RWPE2 (cell line): Measurements from ENCODE around the gene BOC.
A peak's percentile ranks its signal among the peaks of the same experiment; 100 is the strongest.

Experiments
- ATAC-seq: fragments of 200-7000 bp; cut with Tn5 transposase; 3 replicates; pipeline ENCODE4 v1.9.1; 2021; ENCODE audit warnings: low read depth
- DNase-seq: peaks from one replicate; pipeline ENCODE4 v3.0.0-alpha.2; 2020; ENCODE audit warnings: low spot score
- H3K27ac ChIP-seq: fragments of 450-650 bp; 2 replicates; pipeline ENCODE4 v1.5.1; 2017; ENCODE audit warnings: mild to moderate bottlenecking; ENCODE audit not compliant: poor library complexity, severe bottlenecking
- H3K27me3 ChIP-seq: fragments of 250-450 bp; sonication (Bioruptor Pico); 2 replicates; pipeline ENCODE4 v1.5.1; 2021; ENCODE audit warnings: mild to moderate bottlenecking, moderate library complexity; ENCODE audit not compliant: insufficient read depth, poor library complexity, severe bottlenecking
- H3K36me3 ChIP-seq: fragments of 250-450 bp; sonication (Bioruptor Pico); 2 replicates; pipeline ENCODE4 v1.5.1; 2020; ENCODE audit warnings: low read depth, mild to moderate bottlenecking, moderate library complexity
- H3K4me1 ChIP-seq: fragments of 250-450 bp; sonication (Bioruptor Pico); 2 replicates; pipeline ENCODE4 v1.5.1; 2021; ENCODE audit warnings: mild to moderate bottlenecking, moderate library complexity; ENCODE audit not compliant: insufficient read depth, poor library complexity, severe bottlenecking
- H3K4me3 ChIP-seq: fragments of 250-450 bp; sonication (Bioruptor Pico); 2 replicates; pipeline ENCODE4 v1.5.1; 2021; ENCODE audit warnings: mild to moderate bottlenecking, moderate library complexity; ENCODE audit not compliant: severe bottlenecking
- H3K9me3 ChIP-seq: fragments of 250-450 bp; sonication (Bioruptor Pico); 2 replicates; pipeline ENCODE4 v1.5.1; 2021; ENCODE audit warnings: mild to moderate bottlenecking, moderate library complexity; ENCODE audit not compliant: severe bottlenecking
- CTCF ChIP-seq: fragments of 450-650 bp; IDR thresholded peaks from one replicate; pipeline ENCODE4 v1.5.1; 2017; ENCODE audit warnings: mild to moderate bottlenecking, moderate library complexity; ENCODE audit not compliant: poor library complexity, severe bottlenecking

Gene BOC, protein sequence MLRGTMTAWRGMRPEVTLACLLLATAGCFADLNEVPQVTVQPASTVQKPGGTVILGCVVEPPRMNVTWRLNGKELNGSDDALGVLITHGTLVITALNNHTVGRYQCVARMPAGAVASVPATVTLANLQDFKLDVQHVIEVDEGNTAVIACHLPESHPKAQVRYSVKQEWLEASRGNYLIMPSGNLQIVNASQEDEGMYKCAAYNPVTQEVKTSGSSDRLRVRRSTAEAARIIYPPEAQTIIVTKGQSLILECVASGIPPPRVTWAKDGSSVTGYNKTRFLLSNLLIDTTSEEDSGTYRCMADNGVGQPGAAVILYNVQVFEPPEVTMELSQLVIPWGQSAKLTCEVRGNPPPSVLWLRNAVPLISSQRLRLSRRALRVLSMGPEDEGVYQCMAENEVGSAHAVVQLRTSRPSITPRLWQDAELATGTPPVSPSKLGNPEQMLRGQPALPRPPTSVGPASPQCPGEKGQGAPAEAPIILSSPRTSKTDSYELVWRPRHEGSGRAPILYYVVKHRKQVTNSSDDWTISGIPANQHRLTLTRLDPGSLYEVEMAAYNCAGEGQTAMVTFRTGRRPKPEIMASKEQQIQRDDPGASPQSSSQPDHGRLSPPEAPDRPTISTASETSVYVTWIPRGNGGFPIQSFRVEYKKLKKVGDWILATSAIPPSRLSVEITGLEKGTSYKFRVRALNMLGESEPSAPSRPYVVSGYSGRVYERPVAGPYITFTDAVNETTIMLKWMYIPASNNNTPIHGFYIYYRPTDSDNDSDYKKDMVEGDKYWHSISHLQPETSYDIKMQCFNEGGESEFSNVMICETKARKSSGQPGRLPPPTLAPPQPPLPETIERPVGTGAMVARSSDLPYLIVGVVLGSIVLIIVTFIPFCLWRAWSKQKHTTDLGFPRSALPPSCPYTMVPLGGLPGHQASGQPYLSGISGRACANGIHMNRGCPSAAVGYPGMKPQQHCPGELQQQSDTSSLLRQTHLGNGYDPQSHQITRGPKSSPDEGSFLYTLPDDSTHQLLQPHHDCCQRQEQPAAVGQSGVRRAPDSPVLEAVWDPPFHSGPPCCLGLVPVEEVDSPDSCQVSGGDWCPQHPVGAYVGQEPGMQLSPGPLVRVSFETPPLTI

GRCh38 chr3:113211330-113212149 lies at the start of gene BOC:
BOC (plus strand) TSS chr3:113211557; CDS start chr3:113249803, 38,246 bp downstream.
- H3K27ac ChIP-seq: no peak within 1 kb of the TSS
- H3K36me3 ChIP-seq: no peaks in the 10 kb centered on the region
- no peak for DNase-seq
- H3K4me3 ChIP-seq: peak within 1 kb of the TSS; percentile 53
- TF ChIP-seq CTCF: no peak
- no peaks in the 10 kb centered on the region for H3K9me3 ChIP-seq
- peaks cover 2% of the 10 kb centered on the region for H3K27me3 ChIP-seq
- no peaks in the 10 kb centered on the region for H3K4me1 ChIP-seq
- ATAC-seq: peak; percentile 68

DNA sequence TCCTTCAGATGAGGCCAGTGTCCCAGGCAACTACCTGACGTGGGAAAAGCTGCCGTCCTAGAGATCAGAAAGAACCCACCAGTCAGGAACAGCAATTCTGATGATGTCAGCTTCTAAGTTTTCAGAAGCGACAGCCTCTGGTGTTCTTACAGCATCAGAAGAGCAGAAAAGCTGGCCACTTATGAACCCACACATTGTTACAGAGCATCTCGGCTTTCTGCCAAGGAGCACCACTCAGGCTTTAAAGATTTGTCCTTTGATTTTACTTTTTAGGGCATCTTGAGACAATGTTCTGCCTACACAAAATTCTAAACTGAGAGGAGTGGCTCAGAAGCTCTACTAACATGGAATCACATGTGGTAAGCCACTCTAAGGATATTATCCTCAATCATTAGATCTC lies 49.7 kb upstream of the BOC start:
- no peaks in the 10 kb centered on the region for H3K27me3 ChIP-seq
- H3K27ac ChIP-seq: no peak overlapping the region
- H3K4me3 ChIP-seq: no peak overlapping the region
- no peaks in the 10 kb centered on the region for H3K4me1 ChIP-seq
- H3K9me3 ChIP-seq: no peaks in the 10 kb centered on the region
- ATAC-seq: no peak
- no peak for TF ChIP-seq CTCF
- no peaks in the 10 kb centered on the region for H3K36me3 ChIP-seq
- no peak for DNase-seq

GRCh38 chr3:113163152-113163551 lies 48.2 kb upstream of the BOC start:
- no peaks in the 10 kb centered on the region for H3K9me3 ChIP-seq
- H3K27me3 ChIP-seq: no peaks in the 10 kb centered on the region
- no peak overlapping the region for H3K4me3 ChIP-seq
- no peaks in the 10 kb centered on the region for H3K4me1 ChIP-seq
- no peak overlapping the region for H3K27ac ChIP-seq
- TF ChIP-seq CTCF: no peak
- no peak for ATAC-seq
- no peak for DNase-seq
- no peaks in the 10 kb centered on the region for H3K36me3 ChIP-seq

DNA sequence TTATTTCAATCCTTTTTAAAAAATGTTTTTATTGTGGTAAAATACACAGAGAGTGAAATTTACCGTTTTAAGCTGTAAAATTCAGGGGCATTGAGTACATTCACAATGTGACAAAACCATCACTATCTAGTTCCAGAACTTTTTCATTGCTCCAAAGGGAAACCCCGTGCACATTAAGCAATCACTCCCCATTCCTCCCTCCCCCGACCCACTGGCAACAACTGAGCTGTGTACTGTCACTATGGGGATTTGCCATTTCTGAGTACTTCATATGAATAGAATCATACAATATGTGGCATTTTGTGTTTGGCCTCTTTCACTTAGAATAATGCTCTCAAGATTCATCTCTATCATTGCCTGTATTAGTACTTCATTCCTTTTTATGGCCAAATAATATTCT lies 45.5 kb upstream of the BOC start:
- no peaks in the 10 kb centered on the region for H3K27me3 ChIP-seq
- no peak for DNase-seq
- H3K9me3 ChIP-seq: no peaks in the 10 kb centered on the region
- no peak overlapping the region for H3K4me3 ChIP-seq
- no peaks in the 10 kb centered on the region for H3K36me3 ChIP-seq
- H3K4me1 ChIP-seq: no peaks in the 10 kb centered on the region
- no peak for TF ChIP-seq CTCF
- H3K27ac ChIP-seq: no peak overlapping the region
- ATAC-seq: no peak
